Left colon (tissue), 2 donors: ENCODE data around the gene EVC. TPM values are rescaled to one million over a fixed set of nuclear protein-coding genes. Genes with fewer than 3 reads are reported as not detected.

Source experiments
- ATAC-seq: fragments of 200-7000 bp; cut with Tn5 transposase; one replicate; pipeline ENCODE4 v1.9.1; 2020; ENCODE audit warnings: mild to moderate bottlenecking, moderate library complexity
- DNase-seq, 2 donors: peaks; one replicate each; pipeline ENCODE4 v3.0.0-alpha.2; 2020
- intact Hi-C, 2 donors: fragments of 100-400 bp; cut with DNase I in 1 of 2; cut with micrococcal nuclease in 1 of 2; formaldehyde crosslinking; loops; one replicate each; pipeline versions ENCODE4 v1.11.2 to v1.14.0; 2022; cut with DNase I, micrococcal nuclease
- total RNA-seq, 2 donors: library from RNA; stranded (reverse); fragmentation: NEBNext Ultra II Directional; extraction: Animal tissue kit (Norgen Biotek cat#: 25700); gene quantifications; one replicate each; pipeline ENCODE4 v1.2.1, GENCODE V29; 2021
- donor health status: DM: no; HTN: no; CAD: no.
- donor health status: DM: yes; HTN: yes; CAD: no.

The EVC gene
- total RNA-seq, 2 donors from 2014 or later: 2.2 to 5.1 TPM

GRCh38 chr4:5751666-5752375, 40.8 kb downstream of the EVC start:
- no peak for DNase-seq
- intact Hi-C loops: no loop called here
- no peak for ATAC-seq

- DNase-seq: no peak
- intact Hi-C loops: no loop called here
- no peak for ATAC-seq
Measured at GRCh38 chr4:5752376-5753184, 41.6 kb downstream of the EVC start.

GRCh38 chr4:5753366-5753765, 42.4 kb downstream of the EVC start:
- ATAC-seq (no peak), DNase-seq (no peak)
- intact Hi-C loops: no loop called here

- DNase-seq: no peak
- ATAC-seq: no peak
- intact Hi-C loops: no loop called here
Measured at GRCh38 chr4:5753766-5754528, 42.9 kb downstream of the EVC start.

- intact Hi-C loops: no loop called here
- ATAC-seq: no peak
- DNase-seq: no peak
Measured at GRCh38 chr4:5754529-5754881, 43.5 kb downstream of the EVC start.

GRCh38 chr4:5755161-5755560, 44.2 kb downstream of the EVC start:
- intact Hi-C loops: no loop called here
- ATAC-seq: no peak
- no peak for DNase-seq

GRCh38 chr4:5755679-5756078, 44.7 kb downstream of the EVC start:
- DNase-seq (no peak), ATAC-seq (no peak)
- intact Hi-C loops: no loop called here

- ATAC-seq (no peak), DNase-seq (no peak)
- intact Hi-C loops: no loop called here
Measured at GRCh38 chr4:5756271-5756670, 45.3 kb downstream of the EVC start.

GRCh38 chr4:5757091-5757490, 46.1 kb downstream of the EVC start:
- intact Hi-C loops: no loop called here
- ATAC-seq (no peak), DNase-seq (no peak)

- no peak for ATAC-seq
- DNase-seq: no peak
- intact Hi-C loops: no loop called here
Measured at GRCh38 chr4:5757536-5757935, 46.5 kb downstream of the EVC start.

- intact Hi-C loops: no loop called here
- ATAC-seq (no peak), DNase-seq (no peak)
Measured at GRCh38 chr4:5757954-5758353, 47.0 kb downstream of the EVC start.

- ATAC-seq (no peak), DNase-seq (no peak)
- intact Hi-C loops: no loop called here
Measured at GRCh38 chr4:5758741-5759140, 47.7 kb downstream of the EVC start.

GRCh38 chr4:5759236-5760075, 48.5 kb downstream of the EVC start:
- ATAC-seq (no peak), DNase-seq (no peak)
- intact Hi-C loops: no loop called here

GRCh38 chr4:5760246-5760645, 49.2 kb downstream of the EVC start:
- intact Hi-C loops: no loop called here
- no peak for ATAC-seq
- DNase-seq: no peak

GRCh38 chr4:5760936-5761480, 50.0 kb downstream of the EVC start:
- ATAC-seq (no peak), DNase-seq (no peak)
- intact Hi-C loops: no loop called here

GRCh38 chr4:5770051-5770450, 59.0 kb downstream of the EVC start:
- ATAC-seq: no peak
- DNase-seq: no peak
- intact Hi-C loops: no loop called here

GRCh38 chr4:5772528-5773270, 61.7 kb downstream of the EVC start:
- ATAC-seq: no peak
- intact Hi-C loops: no loop called here
- no peak for DNase-seq

GRCh38 chr4:5773271-5773555, 62.2 kb downstream of the EVC start:
- DNase-seq (no peak), ATAC-seq (no peak)
- intact Hi-C loops: no loop called here
